ENCODE data around the gene ICAM2. TPM values are rescaled to one million over a fixed set of nuclear protein-coding genes. Genes with fewer than 3 reads are reported as not detected.

Gene ICAM2
- total RNA-seq, 2 donors from 2014 or later = 7.3 to 12.6 TPM

DNA sequence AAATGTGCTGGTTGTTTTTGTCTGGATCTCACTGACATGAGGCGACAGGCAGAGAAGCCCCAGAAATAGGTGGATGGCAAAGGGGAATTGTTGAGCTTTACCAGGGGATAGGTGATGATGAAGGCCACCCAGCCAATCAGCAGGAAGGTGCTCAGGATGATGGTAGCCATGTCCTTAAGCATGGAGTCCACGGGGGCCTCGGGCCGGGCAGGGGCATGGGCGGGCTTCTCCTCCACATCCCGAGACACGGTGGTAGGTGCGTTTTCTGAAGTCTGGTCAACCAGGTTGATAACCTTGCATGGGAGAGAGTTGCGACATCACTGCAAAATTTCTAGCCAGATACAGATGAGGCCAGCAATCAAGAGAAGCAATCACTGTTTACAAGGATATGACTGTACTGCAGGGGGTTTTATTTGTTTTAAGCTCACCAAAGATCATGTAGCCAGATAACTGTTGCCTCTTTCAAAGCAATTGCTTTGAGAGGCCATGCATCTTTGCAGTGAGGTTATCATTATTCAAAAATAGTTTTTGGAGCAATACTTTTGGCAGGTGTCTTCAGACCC is 37.3 kb upstream of the ICAM2 start:
- TF ChIP-seq, protein P1, sequence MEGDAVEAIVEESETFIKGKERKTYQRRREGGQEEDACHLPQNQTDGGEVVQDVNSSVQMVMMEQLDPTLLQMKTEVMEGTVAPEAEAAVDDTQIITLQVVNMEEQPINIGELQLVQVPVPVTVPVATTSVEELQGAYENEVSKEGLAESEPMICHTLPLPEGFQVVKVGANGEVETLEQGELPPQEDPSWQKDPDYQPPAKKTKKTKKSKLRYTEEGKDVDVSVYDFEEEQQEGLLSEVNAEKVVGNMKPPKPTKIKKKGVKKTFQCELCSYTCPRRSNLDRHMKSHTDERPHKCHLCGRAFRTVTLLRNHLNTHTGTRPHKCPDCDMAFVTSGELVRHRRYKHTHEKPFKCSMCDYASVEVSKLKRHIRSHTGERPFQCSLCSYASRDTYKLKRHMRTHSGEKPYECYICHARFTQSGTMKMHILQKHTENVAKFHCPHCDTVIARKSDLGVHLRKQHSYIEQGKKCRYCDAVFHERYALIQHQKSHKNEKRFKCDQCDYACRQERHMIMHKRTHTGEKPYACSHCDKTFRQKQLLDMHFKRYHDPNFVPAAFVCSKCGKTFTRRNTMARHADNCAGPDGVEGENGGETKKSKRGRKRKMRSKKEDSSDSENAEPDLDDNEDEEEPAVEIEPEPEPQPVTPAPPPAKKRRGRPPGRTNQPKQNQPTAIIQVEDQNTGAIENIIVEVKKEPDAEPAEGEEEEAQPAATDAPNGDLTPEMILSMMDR (IDR thresholded peaks at IDR 0.05) = no peak
- no peak for TF ChIP-seq POLR2AphosphoS5 (IDR thresholded peaks at IDR 0.05)
- TF ChIP-seq POLR2A (IDR thresholded peaks at IDR 0.05) = no peak
- peaks cover 0 to 5% of the 10 kb centered on the region in 2 donors for H3K36me3 ChIP-seq
- intact Hi-C loops (cut with DNase I) = loop anchor here (10.0 kb wide), 1 partner anchor 207 kb away; the partner anchor contains the start of gene TEX2
- H3K9me3 ChIP-seq = no peaks in the 10 kb centered on the region
- no peak overlapping the region for H3K4me3 ChIP-seq
- H3K4me1 ChIP-seq (replicated peaks) = no peaks in the 10 kb centered on the region
- WGBS = 83% methylated on average over 9 of the region's 9 CpGs
- no peak for DNase-seq (ENCODE audit: low spot score)
- H3K27me3 ChIP-seq (replicated peaks; ENCODE audit: insufficient read depth) = no peaks in the 10 kb centered on the region
- no peak overlapping the region for H3K27ac ChIP-seq

DNA sequence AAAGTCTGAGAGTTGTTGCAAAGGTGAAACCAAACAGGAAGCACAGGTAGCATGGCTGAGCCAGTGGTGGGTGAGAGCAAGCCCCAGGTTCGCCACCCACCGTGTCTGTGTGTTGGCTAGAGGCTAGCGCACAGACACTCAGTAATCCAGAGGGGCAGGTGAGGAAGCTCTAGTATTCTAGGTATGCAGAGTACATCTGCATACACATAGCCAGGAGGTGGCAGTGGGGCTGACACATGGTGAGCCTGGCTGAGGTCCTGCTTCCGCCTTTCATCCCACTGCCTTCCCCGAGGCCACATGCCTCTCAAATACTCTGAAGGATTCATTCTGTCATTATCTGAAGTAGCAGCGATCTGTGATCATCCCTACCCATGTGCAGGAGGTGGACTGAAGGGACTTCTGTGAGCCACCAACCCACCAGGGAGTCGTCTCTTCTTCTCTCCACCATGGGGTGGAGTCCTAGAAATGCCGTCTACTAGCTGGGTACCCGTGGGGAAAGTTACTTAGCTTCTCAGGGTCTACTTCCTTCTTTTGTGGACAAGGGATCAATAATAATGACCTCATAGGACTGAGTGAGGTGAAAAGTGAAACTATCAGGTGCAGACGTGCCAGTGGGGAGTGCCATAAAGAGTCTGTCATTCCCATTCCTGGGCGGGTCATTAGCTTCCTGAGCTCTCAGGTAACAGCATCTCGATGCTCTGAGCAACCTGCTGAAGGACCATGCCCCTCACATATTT is 36.0 kb upstream of the ICAM2 start:
- H3K4me1 ChIP-seq (replicated peaks) = no peaks in the 10 kb centered on the region
- H3K27me3 ChIP-seq (replicated peaks; ENCODE audit: insufficient read depth) = no peaks in the 10 kb centered on the region
- no peak overlapping the region for H3K4me3 ChIP-seq
- peaks cover 0 to 5% of the 10 kb centered on the region in 2 donors for H3K36me3 ChIP-seq
- intact Hi-C loops (cut with DNase I) = loop anchor here (10.0 kb wide), 1 partner anchor 208 kb away; the partner anchor contains the start of gene TEX2
- no peaks in the 10 kb centered on the region for H3K9me3 ChIP-seq
- 68% methylated on average over 12 of the region's 12 CpGs for WGBS
- no peak overlapping the region for H3K27ac ChIP-seq
- no peak for DNase-seq (ENCODE audit: low spot score)
- TF ChIP-seq POLR2A (IDR thresholded peaks at IDR 0.05) = no peak
- no peak for TF ChIP-seq POLR2AphosphoS5 (IDR thresholded peaks at IDR 0.05)
- TF ChIP-seq, protein P1 (IDR thresholded peaks at IDR 0.05) = no peak

DNA sequence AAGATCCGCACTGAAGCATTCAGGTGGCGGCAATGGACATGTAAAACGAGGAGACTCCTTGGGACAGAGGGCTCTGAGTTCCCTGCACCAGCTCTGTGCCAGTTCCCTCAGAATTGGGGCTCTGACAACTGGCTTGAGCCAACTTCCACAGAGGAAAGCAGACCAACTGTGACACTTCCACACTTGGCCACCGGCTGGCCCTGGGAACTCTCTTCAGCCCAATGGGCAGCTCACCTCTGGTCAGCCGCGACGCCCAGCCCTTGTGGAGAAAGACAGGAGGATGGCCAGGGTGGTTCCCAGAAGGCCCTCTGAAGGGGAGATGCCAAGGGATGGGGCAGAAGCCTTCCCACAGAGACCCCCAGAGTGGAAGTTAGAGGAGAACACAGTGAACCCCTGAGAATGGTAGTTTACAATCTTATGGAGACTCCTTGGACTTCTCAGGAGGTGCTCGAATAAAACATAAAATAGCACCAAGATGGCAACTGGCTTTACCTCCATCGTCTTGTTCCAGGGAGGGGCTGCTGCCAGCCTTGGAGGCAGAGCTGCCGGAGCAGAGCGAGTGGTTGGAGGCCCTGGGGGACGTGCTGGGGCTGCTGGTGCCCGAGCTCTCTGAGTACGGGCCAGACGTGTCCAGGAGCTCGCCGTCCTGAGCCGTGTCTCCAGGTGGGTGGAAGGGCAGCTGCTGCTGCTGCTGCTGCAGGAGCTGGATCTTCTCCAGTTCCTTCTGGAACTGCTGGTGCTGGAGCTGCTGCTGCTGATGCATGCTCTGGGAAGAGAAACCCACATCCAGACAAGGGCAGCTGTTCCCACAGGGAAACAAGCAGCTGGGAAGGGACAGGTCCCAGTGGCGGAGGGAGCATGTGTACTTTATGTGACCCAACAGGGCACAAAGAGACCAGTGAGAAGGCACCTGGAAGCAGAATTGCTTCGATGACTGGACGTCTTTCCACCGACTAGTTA is 35.0 kb upstream of the ICAM2 start:
- 93% methylated on average over 22 of the region's 22 CpGs for WGBS
- TF ChIP-seq POLR2AphosphoS5 (IDR thresholded peaks at IDR 0.05) = no peak
- TF ChIP-seq, protein P1 (IDR thresholded peaks at IDR 0.05) = no peak
- TF ChIP-seq POLR2A (IDR thresholded peaks at IDR 0.05) = no peak
- H3K27me3 ChIP-seq (replicated peaks; ENCODE audit: insufficient read depth) = no peaks in the 10 kb centered on the region
- no peaks in the 10 kb centered on the region for H3K9me3 ChIP-seq
- no peak overlapping the region for H3K27ac ChIP-seq
- H3K4me1 ChIP-seq (replicated peaks) = no peaks in the 10 kb centered on the region
- intact Hi-C loops (cut with DNase I) = loop anchor here (10.0 kb wide), 1 partner anchor 209 kb away; the partner anchor contains the start of gene TEX2
- H3K36me3 ChIP-seq = peaks cover 0 to 7% of the 10 kb centered on the region in 2 donors
- H3K4me3 ChIP-seq = no peak overlapping the region
- DNase-seq (ENCODE audit: low spot score) = no peak

DNA sequence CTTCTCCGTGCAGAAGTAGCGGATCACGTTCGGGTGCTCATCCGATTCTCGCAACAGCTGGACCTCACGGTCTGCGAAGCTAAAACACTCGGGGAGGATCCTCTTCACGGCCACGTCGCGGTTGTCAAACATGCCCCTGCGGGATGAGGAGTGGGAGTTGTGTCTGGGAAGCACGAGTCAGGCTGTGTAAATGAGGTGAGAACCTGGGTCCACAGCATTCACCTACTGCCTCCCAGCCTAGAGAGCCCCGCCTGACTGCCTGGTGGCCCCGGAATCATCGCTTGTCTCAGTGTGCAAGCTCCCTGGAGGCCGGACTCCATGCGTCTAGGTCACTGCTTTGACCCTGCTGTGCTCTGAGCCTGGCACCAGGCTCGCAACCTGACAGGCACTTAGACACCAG is 33.9 kb upstream of the ICAM2 start:
- H3K4me1 ChIP-seq (replicated peaks) = no peaks in the 10 kb centered on the region
- TF ChIP-seq POLR2AphosphoS5 (IDR thresholded peaks at IDR 0.05) (no peak), POLR2A (IDR thresholded peaks at IDR 0.05) (no peak)
- TF ChIP-seq, protein P1 (IDR thresholded peaks at IDR 0.05) = no peak
- no peak overlapping the region for H3K4me3 ChIP-seq
- WGBS = 92% methylated on average over 21 of the region's 21 CpGs
- no peaks in the 10 kb centered on the region for H3K9me3 ChIP-seq
- no peaks in the 10 kb centered on the region for H3K27me3 ChIP-seq (replicated peaks; ENCODE audit: insufficient read depth)
- DNase-seq (ENCODE audit: low spot score) = no peak
- H3K27ac ChIP-seq = no peak overlapping the region
- peaks cover 5 to 14% of the 10 kb centered on the region in 2 donors for H3K36me3 ChIP-seq
- intact Hi-C loops (cut with DNase I) = loop anchor here (10.0 kb wide), 1 partner anchor 210 kb away; the partner anchor contains the start of gene TEX2
